ENCODE data around the gene SLC35F4. TPM values are rescaled to one million over a fixed set of nuclear protein-coding genes. Genes with fewer than 3 reads are reported as not detected.

The SLC35F4 gene
- total and polyA plus RNA-seq, 10 of the 15 experiments (the other 5 are each of a cell fraction or from before 2014, with no cell fraction given): 0.06 to 0.30 TPM; not detected in 8

GRCh38 chr14:57797160-57797559 lies 68.7 kb downstream of the SLC35F4 start (continued):
- TF ChIP-seq CEBPZ (IDR thresholded peaks at IDR 0.05; ENCODE audit: low read depth, low read length) (no peak), SMAD1 (IDR thresholded peaks at IDR 0.05; ENCODE audit: low read depth, partially characterized antibody) (no peak), CREB1 (IDR thresholded peaks at IDR 0.05; ENCODE audit: low read depth) (no peak), SKIL (IDR thresholded peaks at IDR 0.05; ENCODE audit: low read depth, poor library complexity, severe bottlenecking) (no peak), BCLAF1 (IDR thresholded peaks at IDR 0.05) (no peak), POLR2AphosphoS2 (IDR thresholded peaks at IDR 0.05; ENCODE audit: low read depth, low read length) (no peak), EED (IDR thresholded peaks at IDR 0.05; ENCODE audit: low read depth) (no peak)
